ENCODE results near the gene ACSL6. TPM values are rescaled to one million over a fixed set of nuclear protein-coding genes. Genes with fewer than 3 reads are reported as not detected.

The ACSL6 gene
- total RNA-seq, 1 donor from 2014 or later = 0.19 TPM

- no peak for TF ChIP-seq CTCF (IDR thresholded peaks at IDR 0.05; ENCODE audit: unreplicated experiment)
- Mint-ChIP-seq H3K9me3 (ENCODE audit: low read depth) (no peaks in the 10 kb centered on the region), H3K27ac (no peak overlapping the region), H3K4me1 (ENCODE audit: low read depth) (peaks cover 6% of the 10 kb centered on the region), H3K27me3 (peaks cover 50% of the 10 kb centered on the region), H3K36me3 (ENCODE audit: insufficient read depth) (no peaks in the 10 kb centered on the region), H3K4me3 (ENCODE audit: low read depth) (no peak overlapping the region)
- DNase-seq (ENCODE audit: low spot score, unreplicated experiment) = no peak
These were observed 1.6 kb downstream of the ACSL6 start for GRCh38 chr5:132009706-132010405.

GRCh38 chr5:132008961-132009680, 2.3 kb downstream of the ACSL6 start:
- H3K4me1 Mint-ChIP-seq (ENCODE audit: low read depth) = peaks cover 6% of the 10 kb centered on the region
- TF ChIP-seq CTCF (IDR thresholded peaks at IDR 0.05; ENCODE audit: unreplicated experiment) = no peak
- H3K9me3 Mint-ChIP-seq (ENCODE audit: low read depth) = no peaks in the 10 kb centered on the region
- no peak overlapping the region for H3K27ac Mint-ChIP-seq
- H3K4me3 Mint-ChIP-seq (ENCODE audit: low read depth) = no peak overlapping the region
- peaks cover 51% of the 10 kb centered on the region for H3K27me3 Mint-ChIP-seq
- H3K36me3 Mint-ChIP-seq (ENCODE audit: insufficient read depth) = no peaks in the 10 kb centered on the region
- DNase-seq (ENCODE audit: low spot score, unreplicated experiment) = no peak

DNA sequence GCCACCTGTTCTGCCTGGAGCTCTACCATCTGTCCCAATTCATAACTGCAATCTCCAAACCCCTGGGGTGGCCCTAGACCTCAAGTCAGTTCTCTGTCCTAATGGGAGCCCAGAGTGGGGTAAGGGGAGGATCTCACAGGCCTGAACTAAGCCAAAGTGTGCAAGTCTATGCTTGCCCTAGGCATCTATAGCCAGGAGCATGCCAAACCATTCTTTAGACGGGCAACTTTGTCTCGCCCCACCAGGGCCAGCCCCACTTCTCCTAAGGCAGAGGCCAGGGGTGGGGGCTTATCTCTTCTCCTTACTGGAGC, 3.3 kb downstream of the ACSL6 start:
- peaks cover 44% of the 10 kb centered on the region for H3K27me3 Mint-ChIP-seq
- H3K9me3 Mint-ChIP-seq (ENCODE audit: low read depth) = no peaks in the 10 kb centered on the region
- TF ChIP-seq CTCF (IDR thresholded peaks at IDR 0.05; ENCODE audit: unreplicated experiment) = no peak
- H3K4me1 Mint-ChIP-seq (ENCODE audit: low read depth) = peaks cover 8% of the 10 kb centered on the region
- DNase-seq (ENCODE audit: low spot score, unreplicated experiment) = no peak
- no peaks in the 10 kb centered on the region for H3K36me3 Mint-ChIP-seq (ENCODE audit: insufficient read depth)
- no peak overlapping the region for H3K27ac Mint-ChIP-seq
- H3K4me3 Mint-ChIP-seq (ENCODE audit: low read depth) = no peak overlapping the region

DNA sequence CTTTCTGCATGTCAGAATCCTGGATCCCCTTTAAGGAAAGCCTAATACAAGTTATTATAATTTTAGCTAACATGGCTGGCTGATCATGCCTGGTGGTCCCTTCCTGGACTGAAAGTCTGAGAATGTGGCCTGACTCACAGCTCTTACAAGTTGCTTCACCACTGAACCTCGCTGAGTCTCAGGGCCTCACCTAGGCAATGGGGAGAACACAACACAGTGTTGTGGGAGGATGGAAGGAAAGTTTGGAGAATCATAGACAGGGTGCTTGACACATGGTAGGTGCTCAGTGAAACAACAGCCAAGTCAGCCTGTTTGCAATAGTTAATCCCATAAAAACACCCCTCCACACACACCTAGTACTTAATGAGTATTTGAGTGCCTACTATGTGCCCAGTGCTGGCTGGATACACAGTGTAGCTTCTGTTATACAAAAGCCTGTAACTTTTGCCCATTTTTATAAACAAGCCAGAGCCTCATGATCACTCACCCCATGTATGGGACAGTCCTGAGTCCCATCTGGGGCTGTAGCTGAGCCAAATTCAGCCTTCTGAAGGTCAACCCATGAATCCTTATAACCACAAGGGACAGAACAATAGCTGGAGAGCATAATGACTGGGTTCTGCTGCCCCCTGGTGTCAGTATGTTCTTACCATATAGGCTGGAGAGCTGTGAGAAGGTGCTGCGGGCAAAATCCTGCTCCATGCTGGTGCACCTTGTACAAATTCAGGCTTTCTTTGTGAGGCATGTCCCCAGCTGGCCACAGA, 3.9 kb downstream of the ACSL6 start:
- H3K4me3 Mint-ChIP-seq (ENCODE audit: low read depth) = no peak overlapping the region
- no peaks in the 10 kb centered on the region for H3K36me3 Mint-ChIP-seq (ENCODE audit: insufficient read depth)
- H3K4me1 Mint-ChIP-seq (ENCODE audit: low read depth) = peaks cover 12% of the 10 kb centered on the region
- H3K27ac Mint-ChIP-seq = no peak overlapping the region
- H3K27me3 Mint-ChIP-seq = peaks cover 42% of the 10 kb centered on the region
- H3K9me3 Mint-ChIP-seq (ENCODE audit: low read depth) = no peaks in the 10 kb centered on the region
- DNase-seq (ENCODE audit: low spot score, unreplicated experiment) = peak; percentile 67
- TF ChIP-seq CTCF (IDR thresholded peaks at IDR 0.05; ENCODE audit: unreplicated experiment) = peak; percentile 81

- Mint-ChIP-seq H3K27me3 (peaks cover 38% of the 10 kb centered on the region), H3K4me1 (ENCODE audit: low read depth) (peaks cover 22% of the 10 kb centered on the region), H3K4me3 (ENCODE audit: low read depth) (no peak overlapping the region), H3K27ac (no peak overlapping the region), H3K9me3 (ENCODE audit: low read depth) (no peaks in the 10 kb centered on the region), H3K36me3 (ENCODE audit: insufficient read depth) (no peaks in the 10 kb centered on the region)
- DNase-seq (ENCODE audit: low spot score, unreplicated experiment) = no peak
- no peak for TF ChIP-seq CTCF (IDR thresholded peaks at IDR 0.05; ENCODE audit: unreplicated experiment)
These were observed 4.9 kb downstream of the ACSL6 start for GRCh38 chr5:132006331-132007120.

All from progenitor cell of endocrine pancreas (in vitro differentiated cells).